ENCODE data around the gene SLC22A23. TPM values are rescaled to one million over a fixed set of nuclear protein-coding genes. Genes with fewer than 3 reads are reported as not detected.

The SLC22A23 gene
- total RNA-seq, 1 donor from 2014 or later = 5.7 TPM

DNA sequence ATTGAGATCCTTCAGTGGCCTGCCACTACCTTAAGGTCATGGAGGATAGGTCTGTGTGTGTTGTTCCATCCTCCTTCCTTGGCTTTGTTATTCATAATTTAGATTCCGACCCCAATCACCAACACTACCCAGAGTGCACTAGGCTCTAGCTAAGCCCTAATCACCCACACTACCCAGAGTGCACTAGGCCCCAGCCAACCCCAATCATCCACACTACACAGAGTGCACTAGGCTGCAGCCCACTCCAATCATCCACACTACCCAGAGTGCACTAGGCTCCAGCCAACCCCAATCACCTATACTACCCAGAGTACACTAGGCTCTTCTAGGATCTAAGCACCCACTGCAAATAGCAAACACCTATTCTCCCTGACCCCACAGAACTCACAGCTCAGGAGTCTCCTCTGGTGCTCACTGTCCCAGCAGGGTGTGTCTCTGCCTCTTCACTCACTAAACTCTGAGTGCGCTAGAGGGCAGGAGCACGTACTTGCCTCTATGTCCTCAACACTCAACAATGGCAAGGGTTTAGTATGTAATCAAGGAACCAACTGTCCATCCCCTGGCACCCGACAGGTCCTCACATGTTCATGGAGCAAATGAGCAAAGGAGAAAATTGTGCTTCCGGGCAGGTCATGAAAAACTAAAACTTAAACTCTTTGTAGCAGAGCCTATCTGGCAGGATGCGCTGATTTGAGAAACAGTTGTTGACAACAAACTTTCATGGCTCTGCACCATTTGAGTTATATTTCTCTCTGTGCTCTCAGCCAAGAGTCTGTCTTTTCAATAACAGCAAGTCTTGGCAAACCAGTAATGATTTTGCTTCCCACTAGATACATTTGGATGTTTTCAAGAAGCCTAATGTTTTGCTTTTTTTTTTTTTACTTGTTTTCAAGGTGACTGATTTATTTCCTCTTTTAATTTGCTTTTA lies 54.3 kb downstream of the SLC22A23 start:
- no peaks in the 10 kb centered on the region for H3K9me3 Mint-ChIP-seq (ENCODE audit: unreplicated experiment)
- Histone ChIP-seq H3K36me3 (ENCODE audit: insufficient read depth, low read length) (no peaks in the 10 kb centered on the region), H3K4me1 (ENCODE audit: insufficient read depth, low read length) (peaks cover 7% of the 10 kb centered on the region), H3K4me3 (ENCODE audit: insufficient read depth, low read depth, low read length) (no peak overlapping the region), H3K27ac (ENCODE audit: low read depth, low read length) (no peak overlapping the region), H3K79me2 (ENCODE audit: insufficient read depth, low read length) (no peaks in the 10 kb centered on the region), H3K27me3 (ENCODE audit: insufficient read depth, low read length) (no peaks in the 10 kb centered on the region), H4K20me1 (ENCODE audit: insufficient read depth, low read length) (no peaks in the 10 kb centered on the region), H3K4me2 (ENCODE audit: low read length) (no peak overlapping the region), H3K9me3 (ENCODE audit: insufficient read depth, low read depth, low read length) (no peaks in the 10 kb centered on the region), H2AFZ (ENCODE audit: low read depth, low read length) (no peak overlapping the region), H3K9ac (ENCODE audit: low read length) (no peak overlapping the region)
- H3K4me1 Mint-ChIP-seq (ENCODE audit: low read depth, unreplicated experiment) = peaks cover 24% of the 10 kb centered on the region
- H3K27ac Mint-ChIP-seq (ENCODE audit: unreplicated experiment) = no peak overlapping the region
- DNase-seq (ENCODE audit: low read depth) (no peak), FAIRE-seq (no peak)
- H3K4me3 Mint-ChIP-seq (ENCODE audit: unreplicated experiment) = no peak overlapping the region
- no peaks in the 10 kb centered on the region for H3K36me3 Mint-ChIP-seq (ENCODE audit: low read depth, unreplicated experiment)
- H3K27me3 Mint-ChIP-seq (ENCODE audit: low read depth, unreplicated experiment) = peaks cover 4% of the 10 kb centered on the region
- TF ChIP-seq EZH2 (IDR thresholded peaks at IDR 0.05; ENCODE audit: insufficient read depth, low read length) = no peak
- TF ChIP-seq, protein P1, sequence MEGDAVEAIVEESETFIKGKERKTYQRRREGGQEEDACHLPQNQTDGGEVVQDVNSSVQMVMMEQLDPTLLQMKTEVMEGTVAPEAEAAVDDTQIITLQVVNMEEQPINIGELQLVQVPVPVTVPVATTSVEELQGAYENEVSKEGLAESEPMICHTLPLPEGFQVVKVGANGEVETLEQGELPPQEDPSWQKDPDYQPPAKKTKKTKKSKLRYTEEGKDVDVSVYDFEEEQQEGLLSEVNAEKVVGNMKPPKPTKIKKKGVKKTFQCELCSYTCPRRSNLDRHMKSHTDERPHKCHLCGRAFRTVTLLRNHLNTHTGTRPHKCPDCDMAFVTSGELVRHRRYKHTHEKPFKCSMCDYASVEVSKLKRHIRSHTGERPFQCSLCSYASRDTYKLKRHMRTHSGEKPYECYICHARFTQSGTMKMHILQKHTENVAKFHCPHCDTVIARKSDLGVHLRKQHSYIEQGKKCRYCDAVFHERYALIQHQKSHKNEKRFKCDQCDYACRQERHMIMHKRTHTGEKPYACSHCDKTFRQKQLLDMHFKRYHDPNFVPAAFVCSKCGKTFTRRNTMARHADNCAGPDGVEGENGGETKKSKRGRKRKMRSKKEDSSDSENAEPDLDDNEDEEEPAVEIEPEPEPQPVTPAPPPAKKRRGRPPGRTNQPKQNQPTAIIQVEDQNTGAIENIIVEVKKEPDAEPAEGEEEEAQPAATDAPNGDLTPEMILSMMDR (IDR thresholded peaks at IDR 0.05; ENCODE audit: insufficient read depth, low read depth, low read length) = no peak

DNA sequence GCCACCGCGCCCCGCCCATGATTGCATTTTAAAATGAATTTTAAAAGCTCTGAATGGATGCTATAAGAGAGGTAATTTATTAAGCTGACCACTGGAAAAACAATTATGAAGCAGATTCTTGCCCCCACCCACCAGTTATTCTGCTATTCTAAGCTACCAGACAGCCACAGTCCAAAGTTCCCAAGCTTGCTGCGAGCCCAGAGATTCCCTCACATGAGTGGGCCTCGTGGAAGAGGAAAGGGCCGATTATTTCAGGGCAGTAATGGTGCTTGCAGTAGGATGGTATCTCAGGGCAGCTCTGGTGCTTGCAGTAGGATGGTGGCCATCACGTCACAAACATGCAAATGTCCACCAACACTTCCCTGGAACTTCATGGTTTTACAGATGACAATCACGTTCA lies 56.7 kb downstream of the SLC22A23 start:
- no peaks in the 10 kb centered on the region for H3K79me2 ChIP-seq (ENCODE audit: insufficient read depth, low read length)
- H3K4me2 ChIP-seq (ENCODE audit: low read length) = no peak overlapping the region
- FAIRE-seq (no peak), DNase-seq (ENCODE audit: low read depth) (no peak)
- no peaks in the 10 kb centered on the region for H3K9me3 Mint-ChIP-seq (ENCODE audit: unreplicated experiment)
- TF ChIP-seq EZH2 (IDR thresholded peaks at IDR 0.05; ENCODE audit: insufficient read depth, low read length) = no peak
- TF ChIP-seq, protein P1 (IDR thresholded peaks at IDR 0.05; ENCODE audit: insufficient read depth, low read depth, low read length) = no peak
- H3K9ac ChIP-seq (ENCODE audit: low read length) = no peak overlapping the region
- H3K4me1 ChIP-seq (ENCODE audit: insufficient read depth, low read length) = peaks cover under 1% of the 10 kb centered on the region
- H3K27me3 Mint-ChIP-seq (ENCODE audit: low read depth, unreplicated experiment) = peaks cover 4% of the 10 kb centered on the region
- no peak overlapping the region for H2AFZ ChIP-seq (ENCODE audit: low read depth, low read length)
- no peak overlapping the region for H3K27ac ChIP-seq (ENCODE audit: low read depth, low read length)
- H3K36me3 ChIP-seq (ENCODE audit: insufficient read depth, low read length) = no peaks in the 10 kb centered on the region
- no peak overlapping the region for H3K27ac Mint-ChIP-seq (ENCODE audit: unreplicated experiment)
- no peaks in the 10 kb centered on the region for H3K27me3 ChIP-seq (ENCODE audit: insufficient read depth, low read length)
- H3K4me1 Mint-ChIP-seq (ENCODE audit: low read depth, unreplicated experiment) = peaks cover 16% of the 10 kb centered on the region
- H3K4me3 ChIP-seq (ENCODE audit: insufficient read depth, low read depth, low read length) = no peak overlapping the region
- no peaks in the 10 kb centered on the region for H4K20me1 ChIP-seq (ENCODE audit: insufficient read depth, low read length)
- H3K9me3 ChIP-seq (ENCODE audit: insufficient read depth, low read depth, low read length) = no peaks in the 10 kb centered on the region
- H3K4me3 Mint-ChIP-seq (ENCODE audit: unreplicated experiment) = no peak overlapping the region
- peaks cover 1% of the 10 kb centered on the region for H3K36me3 Mint-ChIP-seq (ENCODE audit: low read depth, unreplicated experiment)
